ENCODE measurements around the gene ABCC8.

ABCC8 gene

GRCh38 chr11:17384002-17384511 lies 92.6 kb downstream of the ABCC8 start:
- DNase-seq: peak; percentile 92

- DNase-seq: no peak
Measured at GRCh38 chr11:17383461-17383860, 93.2 kb downstream of the ABCC8 start.

DNA sequence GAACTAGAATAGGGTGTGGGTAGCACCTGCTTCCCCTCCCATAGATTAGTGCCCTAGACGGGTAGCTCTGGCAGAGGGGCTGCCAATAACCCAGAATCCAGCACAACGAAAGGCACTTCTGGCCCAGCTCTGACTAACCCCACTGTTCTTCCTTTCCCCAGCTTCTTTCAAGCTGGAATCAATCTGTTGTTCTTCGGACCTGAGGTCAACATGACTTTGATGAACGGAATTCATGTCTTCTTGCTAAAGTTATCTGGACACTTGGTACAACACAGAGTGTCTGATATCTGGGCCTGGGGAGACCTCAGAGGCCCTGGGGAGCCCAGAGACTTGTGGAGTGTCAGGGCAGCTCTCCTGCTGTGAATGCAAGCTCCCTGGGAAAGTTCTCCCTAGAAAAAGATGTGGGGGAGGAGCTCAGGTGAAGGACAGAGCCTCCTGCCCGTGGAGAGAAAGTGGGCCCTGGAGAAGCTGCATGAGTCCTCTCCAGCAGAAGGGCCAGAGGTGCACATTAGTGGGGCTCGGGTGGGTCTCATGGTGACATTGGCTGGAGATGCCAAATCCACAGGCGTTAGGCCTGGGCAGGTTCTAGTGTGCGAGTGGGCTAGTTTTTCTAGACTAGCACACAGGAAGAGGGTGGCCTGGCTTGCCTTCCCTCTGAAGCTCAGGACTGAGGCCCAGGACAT lies 94.5 kb downstream of the ABCC8 start:
- DNase-seq: no peak

DNA sequence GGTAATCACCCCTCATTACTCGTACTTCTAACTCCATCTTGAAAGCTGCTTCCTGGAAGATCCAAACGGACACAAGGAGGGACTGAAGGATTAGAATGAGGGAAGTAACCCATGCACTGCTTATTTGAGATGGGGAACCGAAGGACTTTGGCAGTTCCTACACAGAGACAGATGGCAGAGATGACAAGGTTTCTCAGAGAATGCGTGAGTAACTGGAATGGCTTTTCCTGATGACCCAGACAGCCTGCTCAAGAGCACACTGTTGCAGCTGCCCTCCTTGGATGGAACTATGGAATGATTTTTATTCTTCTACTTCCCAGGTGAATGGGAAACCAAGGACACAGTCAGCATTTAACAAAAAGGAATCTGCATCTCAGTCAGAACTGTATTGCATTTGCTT lies 95.5 kb downstream of the ABCC8 start:
- no peak for DNase-seq

- no peak for DNase-seq
Measured at GRCh38 chr11:17379383-17380180, 97.1 kb downstream of the ABCC8 start.

DNA sequence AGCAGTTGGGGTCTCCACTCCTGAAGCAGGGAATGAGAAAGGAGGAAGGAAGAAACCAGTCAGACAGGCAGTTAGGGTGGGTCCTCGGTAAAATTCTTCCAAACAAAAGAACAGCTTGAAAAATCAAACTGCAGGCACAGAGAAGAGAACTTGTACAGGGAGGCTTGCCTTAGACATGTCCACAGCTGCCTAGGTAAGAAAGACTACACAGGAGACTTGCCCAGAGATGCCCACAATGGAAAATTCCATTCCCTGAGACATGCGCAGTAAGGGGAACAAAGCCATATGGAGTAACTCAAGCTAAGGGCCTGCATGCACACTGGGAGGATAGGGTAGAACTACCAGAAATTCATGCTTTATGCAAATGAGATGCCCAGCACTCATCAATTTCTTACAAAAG lies 98.0 kb downstream of the ABCC8 start:
- no peak for DNase-seq

DNA sequence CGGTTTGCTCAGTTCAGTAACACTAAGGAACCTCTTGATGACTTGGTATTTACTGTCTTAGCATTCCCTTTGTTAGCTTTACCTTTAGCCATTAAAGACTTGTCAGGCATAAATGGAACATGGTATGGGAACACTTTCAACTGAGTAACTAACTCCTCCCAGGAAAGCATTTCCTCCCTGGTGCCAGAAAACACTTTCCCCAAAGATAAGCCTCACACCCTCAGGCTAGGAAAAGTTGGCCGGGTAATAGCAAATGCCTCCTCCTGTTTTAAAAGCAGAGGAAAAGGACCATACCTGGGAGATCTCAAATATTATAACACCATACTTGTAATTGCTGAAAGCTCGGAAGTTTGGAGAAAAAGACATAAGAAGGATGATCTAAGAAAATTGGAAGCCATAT lies 100.2 kb downstream of the ABCC8 start:
- DNase-seq: no peak

GRCh38 chr11:17375547-17375946 lies 101.1 kb downstream of the ABCC8 start:
- DNase-seq: no peak

GRCh38 chr11:17371614-17372013 lies 105.0 kb downstream of the ABCC8 start:
- DNase-seq: no peak

GRCh38 chr11:17369684-17370243 lies 106.9 kb downstream of the ABCC8 start:
- DNase-seq: no peak

GRCh38 chr11:17369094-17369493 lies 107.6 kb downstream of the ABCC8 start:
- no peak for DNase-seq

GRCh38 chr11:17368551-17368950 lies 108.1 kb downstream of the ABCC8 start:
- no peak for DNase-seq

DNA sequence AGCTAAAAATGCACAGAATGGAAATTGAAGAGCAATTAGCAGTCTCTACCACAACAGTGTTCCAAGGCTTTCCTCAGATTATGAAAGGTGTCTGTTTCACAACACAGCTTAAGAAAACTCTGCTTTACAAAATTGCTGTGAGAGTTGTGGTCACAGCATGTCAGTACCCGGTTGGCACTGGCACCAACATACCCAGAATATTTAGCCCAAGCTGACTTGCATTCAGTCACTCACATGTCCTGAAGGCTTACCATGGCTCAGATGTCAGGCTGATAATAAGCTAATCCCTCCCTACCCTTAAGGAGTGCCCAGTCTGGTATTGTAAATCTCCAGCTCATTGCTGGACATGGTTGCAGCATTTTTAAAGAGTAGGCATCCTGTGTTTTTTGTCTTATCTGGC lies 110.2 kb downstream of the ABCC8 start:
- no peak for DNase-seq

DNA sequence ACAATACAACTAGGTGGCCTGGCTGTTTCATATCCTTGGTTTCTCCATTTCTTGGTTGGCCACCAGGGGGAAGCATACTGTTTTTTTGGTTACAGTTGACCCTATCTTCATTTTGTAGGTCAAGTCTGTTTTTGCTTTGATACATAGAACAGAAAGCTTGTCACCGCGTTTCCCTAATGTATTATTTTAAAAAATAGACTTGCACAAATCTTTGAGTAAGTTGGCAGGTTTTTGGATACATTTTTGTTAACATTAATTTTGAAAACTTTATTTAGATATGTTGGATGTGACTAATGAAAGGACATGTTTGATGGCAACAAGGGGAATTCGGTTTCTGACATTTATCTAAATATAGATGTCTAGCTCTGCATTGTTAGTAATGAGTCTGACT lies 122.0 kb downstream of the ABCC8 start:
- peak; percentile 75 for DNase-seq

DNA sequence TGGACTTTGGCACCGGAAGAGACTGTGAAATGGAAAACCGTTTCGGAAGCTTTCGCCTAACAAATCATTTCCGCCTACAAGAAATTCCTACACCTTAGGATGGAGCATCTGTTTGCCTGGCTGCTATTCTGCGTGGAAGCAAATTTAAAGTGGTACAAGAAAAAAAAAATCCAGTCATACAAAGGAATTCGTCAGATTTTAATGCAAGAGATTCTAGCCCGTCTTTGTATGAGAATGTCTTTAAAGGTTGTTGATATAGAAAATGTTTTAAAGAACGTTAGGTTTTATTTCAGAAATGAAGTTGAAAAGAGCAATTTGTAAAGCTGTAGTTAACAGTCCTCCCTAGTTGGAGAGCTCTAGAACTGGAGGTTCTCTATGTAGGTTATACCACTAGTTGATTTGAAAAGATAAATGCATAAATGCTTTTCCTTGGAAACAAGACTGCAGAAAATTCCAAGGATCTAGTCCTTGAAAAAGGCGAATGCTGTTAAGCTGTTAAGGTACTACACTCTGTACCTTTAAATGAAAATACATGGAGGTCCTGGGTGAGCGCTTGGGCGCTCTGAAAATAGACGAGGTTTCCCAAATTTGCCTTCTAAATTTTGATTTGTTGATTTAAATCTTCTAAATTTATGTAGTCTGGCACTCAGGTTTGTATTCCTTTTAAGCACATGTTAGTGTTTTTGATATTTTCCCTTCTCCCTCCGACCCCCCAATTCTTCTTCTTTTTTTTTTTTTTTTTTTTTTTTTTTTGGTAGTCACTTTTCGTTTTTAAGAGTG lies 122.6 kb downstream of the ABCC8 start:
- no peak for DNase-seq

GRCh38 chr11:17352950-17353820 lies 123.5 kb downstream of the ABCC8 start:
- peak; percentile 85 for DNase-seq

GRCh38 chr11:17351510-17352176 lies 125.0 kb downstream of the ABCC8 start, which contains the start of gene NCR3LG1:
TSS of gene NCR3LG1 (plus strand) at chr11:17351800. CDS start at chr11:17351970, 170 bp downstream.
- DNase-seq: peak; percentile 85

GRCh38 chr11:17351172-17351509 lies 125.5 kb downstream of the ABCC8 start:
- no peak for DNase-seq

DNA sequence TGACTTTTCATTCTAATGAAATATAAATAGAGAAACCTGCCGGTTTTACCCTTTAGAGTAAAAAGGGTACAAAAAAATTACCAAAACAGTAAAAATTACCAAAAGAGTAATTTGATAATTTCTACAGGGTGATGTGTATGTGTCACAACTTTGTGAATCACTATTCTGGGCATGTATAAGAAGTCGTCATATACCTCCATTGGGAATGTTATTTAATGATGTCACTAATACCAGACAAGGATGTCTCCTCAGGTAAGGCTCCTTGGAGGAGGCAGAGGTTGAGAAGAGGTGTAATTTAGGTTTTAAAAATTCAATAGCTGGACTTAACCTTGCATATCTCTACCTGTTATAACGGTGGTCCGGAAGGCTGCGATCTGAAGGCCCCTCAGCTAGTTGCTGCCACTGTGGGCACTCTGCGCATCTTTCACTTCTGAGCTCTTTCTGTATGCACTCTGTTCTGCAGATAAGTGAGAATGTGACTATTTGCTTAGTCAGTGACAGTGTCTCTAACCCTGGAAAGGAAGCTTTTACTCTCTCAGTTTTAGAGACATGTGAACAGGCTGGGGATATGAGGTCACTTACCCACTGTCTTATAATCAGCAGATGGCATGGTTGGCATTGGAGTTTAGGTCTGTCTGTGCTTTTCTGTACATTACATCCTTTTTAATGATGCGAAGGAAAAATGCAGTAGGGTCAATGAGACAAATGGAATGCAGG lies 126.0 kb downstream of the ABCC8 start:
- no peak for DNase-seq

GRCh38 chr11:17347676-17348075 lies 129.0 kb downstream of the ABCC8 start:
- DNase-seq: no peak

GRCh38 chr11:17343907-17344306 lies 132.7 kb downstream of the ABCC8 start:
- DNase-seq: no peak

Measured in activated effector memory CD4-positive, alpha-beta T cell treated with anti-CD3 and anti-CD28 coated beads, Interleukin-2, amount 50 U/mL, for 16 hours (primary cell).